ENCODE data around the gene FAM117B. TPM values are rescaled to one million over a fixed set of nuclear protein-coding genes. Genes with fewer than 3 reads are reported as not detected.
A peak's percentile ranks its signal among the peaks of the same experiment; 100 is the strongest.
"Not testable (repeated sequence)": the region's sequence is repeated elsewhere in the genome, so short reads cannot be mapped to it uniquely, and the experiment has no call there.

FAM117B gene
- total RNA-seq, 3 donors from 2014 or later (not counting 1 experiment from before 2014, with no cell fraction given): 11.6 to 14.2 (median 13.1) TPM

- ATAC-seq (no peak), DNase-seq (no peak)
- Mint-ChIP-seq H3K36me3 (no peaks in the 10 kb centered on the region), H3K9me3 (no peaks in the 10 kb centered on the region), H3K4me3 (no peak overlapping the region), H3K27me3 (ENCODE audit: low read depth in 2 of 2) (no peaks in the 10 kb centered on the region), H3K27ac (no peak overlapping the region), H3K4me1 (peaks cover 18 to 23% of the 10 kb centered on the region in 2 donors)
- intact Hi-C loops (cut with micrococcal nuclease): no loop called here
- no peaks in the 10 kb centered on the region for H3K27me3 ChIP-seq (ENCODE audit: control insufficient read depth, insufficient read depth, low read length)
- peaks cover 7% of the 10 kb centered on the region for H3K4me1 ChIP-seq (ENCODE audit: control insufficient read depth, insufficient read depth, low read length)
- H3K4me3 ChIP-seq (ENCODE audit: low read length): no peak overlapping the region
- H3K36me3 ChIP-seq (ENCODE audit: control insufficient read depth, insufficient read depth, low read length): no peaks in the 10 kb centered on the region
- no peak overlapping the region for H3K27ac ChIP-seq (ENCODE audit: low read length)
- H3K9me3 ChIP-seq (ENCODE audit: control insufficient read depth, insufficient read depth, low read length): no peaks in the 10 kb centered on the region
- no peak for TF ChIP-seq CTCF (IDR thresholded peaks at IDR 0.05)
Observed at GRCh38 chr2:202657876-202658275, 23.1 kb downstream of the FAM117B start.

DNA sequence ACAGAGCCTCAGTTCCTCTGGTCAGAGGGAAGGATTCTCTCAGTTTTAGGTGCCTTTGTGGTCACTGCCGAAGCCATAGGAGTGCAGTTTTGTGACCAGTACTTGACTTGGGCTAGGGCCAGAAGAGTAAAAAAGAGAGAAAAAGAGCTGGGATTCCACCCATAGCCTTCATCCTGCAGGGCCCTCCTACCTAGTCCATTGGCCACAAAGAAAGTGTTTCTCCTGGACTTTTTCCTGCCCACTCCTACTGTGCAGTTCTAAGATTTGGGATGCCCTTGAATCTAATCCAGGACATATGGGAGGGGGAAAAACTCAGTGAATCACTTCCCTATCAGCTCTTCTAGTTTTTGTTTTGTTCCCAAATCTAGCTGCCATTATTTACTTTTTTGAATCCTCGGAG lies 26.0 kb downstream of the FAM117B start:
- Histone ChIP-seq H3K4me3 (ENCODE audit: low read length) (no peak overlapping the region), H3K27ac (ENCODE audit: low read length) (no peak overlapping the region), H3K36me3 (ENCODE audit: control insufficient read depth, insufficient read depth, low read length) (no peaks in the 10 kb centered on the region), H3K27me3 (ENCODE audit: control insufficient read depth, insufficient read depth, low read length) (no peaks in the 10 kb centered on the region), H3K4me1 (ENCODE audit: control insufficient read depth, insufficient read depth, low read length) (peaks cover 14% of the 10 kb centered on the region), H3K9me3 (ENCODE audit: control insufficient read depth, insufficient read depth, low read length) (no peaks in the 10 kb centered on the region)
- no peak for ATAC-seq
- intact Hi-C loops (cut with micrococcal nuclease): no loop called here
- H3K4me1 Mint-ChIP-seq: peaks cover 17 to 18% of the 10 kb centered on the region in 2 donors
- DNase-seq: no peak
- H3K27me3 Mint-ChIP-seq (ENCODE audit: low read depth in 2 of 2): no peaks in the 10 kb centered on the region
- H3K9me3 Mint-ChIP-seq: no peaks in the 10 kb centered on the region
- WGBS (ENCODE audit: insufficient coverage): 75% methylated on average over 1 of the region's 2 CpGs
- H3K4me3 Mint-ChIP-seq: no peak overlapping the region
- H3K36me3 Mint-ChIP-seq: no peaks in the 10 kb centered on the region
- TF ChIP-seq CTCF (IDR thresholded peaks at IDR 0.05): no peak
- H3K27ac Mint-ChIP-seq: no peak overlapping the region

- H3K4me1 Mint-ChIP-seq: peaks cover 22 to 35% of the 10 kb centered on the region in 2 donors
- WGBS (ENCODE audit: insufficient coverage): no CpG with 5 or more reads among the region's 1 CpG
- Histone ChIP-seq H3K4me3 (ENCODE audit: low read length) (no peak overlapping the region), H3K9me3 (ENCODE audit: control insufficient read depth, insufficient read depth, low read length) (no peaks in the 10 kb centered on the region), H3K36me3 (ENCODE audit: control insufficient read depth, insufficient read depth, low read length) (no peaks in the 10 kb centered on the region), H3K4me1 (ENCODE audit: control insufficient read depth, insufficient read depth, low read length) (peaks cover 16% of the 10 kb centered on the region), H3K27ac (ENCODE audit: low read length) (no peak overlapping the region), H3K27me3 (ENCODE audit: control insufficient read depth, insufficient read depth, low read length) (no peaks in the 10 kb centered on the region)
- ATAC-seq (no peak), DNase-seq (peak in 1 of 2 donors; percentile 44)
- peak overlapping the region in 1 of 2 donors; percentile 59 for H3K27ac Mint-ChIP-seq
- no peaks in the 10 kb centered on the region for H3K36me3 Mint-ChIP-seq
- no peak overlapping the region for H3K4me3 Mint-ChIP-seq
- no peaks in the 10 kb centered on the region for H3K27me3 Mint-ChIP-seq (ENCODE audit: low read depth in 2 of 2)
- intact Hi-C loops (cut with micrococcal nuclease): no loop called here
- H3K9me3 Mint-ChIP-seq: no peaks in the 10 kb centered on the region
- no peak for TF ChIP-seq CTCF (IDR thresholded peaks at IDR 0.05)
Observed at GRCh38 chr2:202669841-202670240, 35.1 kb downstream of the FAM117B start.

GRCh38 chr2:202671317-202672035 lies 36.7 kb downstream of the FAM117B start:
- intact Hi-C loops (cut with micrococcal nuclease): no loop called here
- peaks cover 13% of the 10 kb centered on the region for H3K4me1 ChIP-seq (ENCODE audit: control insufficient read depth, insufficient read depth, low read length)
- Mint-ChIP-seq H3K36me3 (no peaks in the 10 kb centered on the region), H3K4me1 (peaks cover 12 to 25% of the 10 kb centered on the region in 2 donors), H3K9me3 (peaks cover 0 to 2% of the 10 kb centered on the region in 2 donors), H3K27ac (no peak overlapping the region), H3K4me3 (no peak overlapping the region), H3K27me3 (ENCODE audit: low read depth in 2 of 2) (no peaks in the 10 kb centered on the region)
- ATAC-seq (no peak), DNase-seq (no peak)
- H3K36me3 ChIP-seq (ENCODE audit: control insufficient read depth, insufficient read depth, low read length): no peaks in the 10 kb centered on the region
- H3K9me3 ChIP-seq (ENCODE audit: control insufficient read depth, insufficient read depth, low read length): peaks cover 4% of the 10 kb centered on the region
- no peak overlapping the region for H3K4me3 ChIP-seq (ENCODE audit: low read length)
- no peaks in the 10 kb centered on the region for H3K27me3 ChIP-seq (ENCODE audit: control insufficient read depth, insufficient read depth, low read length)
- no peak for TF ChIP-seq CTCF (IDR thresholded peaks at IDR 0.05)
- WGBS (ENCODE audit: insufficient coverage): 96% methylated on average over 3 of the region's 3 CpGs
- H3K27ac ChIP-seq (ENCODE audit: low read length): no peak overlapping the region

- H3K27me3 ChIP-seq (ENCODE audit: control insufficient read depth, insufficient read depth, low read length); DNase-seq; H3K9me3 Mint-ChIP-seq; H3K4me3 Mint-ChIP-seq; H3K27ac ChIP-seq (ENCODE audit: low read length); H3K4me1 ChIP-seq (ENCODE audit: control insufficient read depth, insufficient read depth, low read length); H3K27me3 Mint-ChIP-seq (ENCODE audit: low read depth in 2 of 2); H3K36me3 Mint-ChIP-seq; intact Hi-C loops (cut with micrococcal nuclease); ATAC-seq; H3K9me3 ChIP-seq (ENCODE audit: control insufficient read depth, insufficient read depth, low read length); H3K4me3 ChIP-seq (ENCODE audit: low read length); H3K36me3 ChIP-seq (ENCODE audit: control insufficient read depth, insufficient read depth, low read length): not testable (repeated sequence)
- 88% methylated on average over 6 of the region's 6 CpGs for WGBS (ENCODE audit: insufficient coverage)
- Mint-ChIP-seq H3K4me1 (peaks cover 18 to 24% of the 10 kb centered on the region in 2 donors), H3K27ac (peak overlapping the region in 1 of 2 donors; percentile 65)
Observed at GRCh38 chr2:202675097-202675496, 40.3 kb downstream of the FAM117B start.

Data from natural killer cell (primary cell).